GM12892 (cell line): ENCODE data around the gene MYO7A.

ENCODE experiments used
- POLR2A ChIP-seq: IDR thresholded peaks from 2 replicates; pipeline ENCODE4 v1.6.1; 2011; ENCODE audit warnings: low read depth, low read length, control low read depth
- POLR2AphosphoS5 ChIP-seq: IDR thresholded peaks from 2 replicates; pipeline ENCODE4 v1.6.1; 2011; ENCODE audit warnings: low read depth, low read length, control low read depth
- TAF1 ChIP-seq: IDR thresholded peaks from 2 replicates; pipeline ENCODE4 v1.6.1; 2011; ENCODE audit warnings: low read depth, mild to moderate bottlenecking, control low read depth, low read length, borderline replicate concordance

- TF ChIP-seq POLR2A: no peak
- TF ChIP-seq POLR2AphosphoS5: no peak
- TF ChIP-seq TAF1: no peak
Observed at GRCh38 chr11:77144196-77144856, 16.3 kb downstream of the MYO7A start.
